ENCODE data around the gene MCTP1.

DNA sequence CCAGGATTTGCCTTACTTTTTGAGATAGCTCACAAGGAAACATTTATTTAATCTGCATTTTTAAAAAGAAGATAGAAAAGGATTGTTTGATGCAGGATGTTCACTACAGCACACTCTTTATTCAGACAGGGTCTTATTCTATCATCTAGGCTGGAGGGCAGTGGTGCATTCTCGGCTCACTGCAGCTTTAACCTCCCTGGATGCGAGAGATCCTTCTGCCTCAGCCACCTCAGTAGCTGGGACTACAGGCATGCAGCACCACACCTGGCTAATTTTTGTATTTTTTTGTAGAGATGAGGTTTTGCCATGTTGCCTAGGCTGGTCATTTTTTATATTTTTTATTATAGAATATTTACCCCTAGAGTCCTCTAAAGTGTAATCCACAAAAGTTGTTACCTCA is 221.4 kb downstream of the MCTP1 start:
- TF ChIP-seq YY1 (IDR thresholded peaks at IDR 0.05; ENCODE audit: low read depth) (no peak), EGR1 (IDR thresholded peaks at IDR 0.05) (no peak), TEAD4 (IDR thresholded peaks at IDR 0.05) (no peak)
